Measurements from ENCODE around the gene TMEM143. TPM values are rescaled to one million over a fixed set of nuclear protein-coding genes. Genes with fewer than 3 reads are reported as not detected.
A peak's percentile ranks its signal among the peaks of the same experiment; 100 is the strongest.

TMEM143 gene
- total and polyA plus RNA-seq, 5 donors from 2014 or later = 1.9 to 9.3 (median 4.9) TPM

- Histone ChIP-seq H3K27ac (ENCODE audit: insufficient read depth, low read length, poor library complexity, severe bottlenecking) (no peak overlapping the region), H3K27me3 (ENCODE audit: control insufficient read depth, insufficient read depth, low read length) (no peaks in the 10 kb centered on the region), H3K4me1 (ENCODE audit: control insufficient read depth, insufficient read depth, low read length, poor library complexity, severe bottlenecking) (peaks cover 20% of the 10 kb centered on the region), H3K36me3 (ENCODE audit: control insufficient read depth, insufficient read depth, low read length) (peaks cover 49% of the 10 kb centered on the region), H3K9me3 (ENCODE audit: control insufficient read depth in 2 of 2, low read length in 2 of 2) (no peaks in the 10 kb centered on the region), H3K4me3 (ENCODE audit: low read depth, low read length) (no peak overlapping the region)
- no peak overlapping the region for H3K27ac Mint-ChIP-seq
- H3K36me3 Mint-ChIP-seq = peaks cover 31% of the 10 kb centered on the region
- no peaks in the 10 kb centered on the region for H3K9me3 Mint-ChIP-seq
- ATAC-seq (ENCODE audit: low read depth in 2 of 2) (no peak), DNase-seq (no peak)
- peaks cover 4 to 20% (median 11%) of the 10 kb centered on the region in 4 donors for H3K4me1 Mint-ChIP-seq
- peak overlapping the region in 1 of 4 donors; percentile 82 for H3K4me3 Mint-ChIP-seq
- H3K27me3 Mint-ChIP-seq = peaks cover 10% of the 10 kb centered on the region
These were observed 23.2 kb upstream of the TMEM143 start for GRCh38 chr19:48386981-48387380.

- no peak overlapping the region for H3K27ac ChIP-seq (ENCODE audit: insufficient read depth, low read length, poor library complexity, severe bottlenecking)
- peaks cover 6% of the 10 kb centered on the region for H3K4me1 ChIP-seq (ENCODE audit: control insufficient read depth, insufficient read depth, low read length, poor library complexity, severe bottlenecking)
- no peak overlapping the region for H3K4me3 ChIP-seq (ENCODE audit: low read depth, low read length)
- ATAC-seq (ENCODE audit: low read depth in 2 of 2) (no peak), DNase-seq (no peak)
- peaks cover 31% of the 10 kb centered on the region for H3K36me3 Mint-ChIP-seq
- peaks cover 4 to 17% (median 9%) of the 10 kb centered on the region in 4 donors for H3K4me1 Mint-ChIP-seq
- H3K27me3 Mint-ChIP-seq = no peaks in the 10 kb centered on the region
- H3K9me3 Mint-ChIP-seq = no peaks in the 10 kb centered on the region
- H3K27me3 ChIP-seq (ENCODE audit: control insufficient read depth, insufficient read depth, low read length) = no peaks in the 10 kb centered on the region
- H3K9me3 ChIP-seq (ENCODE audit: control insufficient read depth in 2 of 2, low read length in 2 of 2) = no peaks in the 10 kb centered on the region
- H3K4me3 Mint-ChIP-seq = peak overlapping the region in 1 of 4 donors; percentile 4
- peaks cover 49% of the 10 kb centered on the region for H3K36me3 ChIP-seq (ENCODE audit: control insufficient read depth, insufficient read depth, low read length)
- peak overlapping the region in 2 of 3 donors; percentile 28 to 67 for H3K27ac Mint-ChIP-seq
These were observed 21.8 kb upstream of the TMEM143 start for GRCh38 chr19:48385461-48386087.

- H3K36me3 Mint-ChIP-seq = peaks cover 19% of the 10 kb centered on the region
- H3K4me1 Mint-ChIP-seq = peaks cover 0 to 3% (median 0%) of the 10 kb centered on the region in 4 donors
- DNase-seq = no peak
- Histone ChIP-seq H3K27ac (ENCODE audit: insufficient read depth, low read length, poor library complexity, severe bottlenecking) (no peak overlapping the region), H3K9me3 (ENCODE audit: control insufficient read depth in 2 of 2, low read length in 2 of 2) (no peaks in the 10 kb centered on the region), H3K4me3 (ENCODE audit: low read depth, low read length) (no peak overlapping the region), H3K27me3 (ENCODE audit: control insufficient read depth, insufficient read depth, low read length) (no peaks in the 10 kb centered on the region), H3K4me1 (ENCODE audit: control insufficient read depth, insufficient read depth, low read length, poor library complexity, severe bottlenecking) (no peaks in the 10 kb centered on the region), H3K36me3 (ENCODE audit: control insufficient read depth, insufficient read depth, low read length) (peaks cover 39% of the 10 kb centered on the region)
- no peak overlapping the region for H3K27ac Mint-ChIP-seq
- H3K4me3 Mint-ChIP-seq = no peak overlapping the region
- no peaks in the 10 kb centered on the region for H3K9me3 Mint-ChIP-seq
- ATAC-seq (ENCODE audit: low read depth in 2 of 2) = no peak
- H3K27me3 Mint-ChIP-seq = no peaks in the 10 kb centered on the region
These were observed 18.5 kb upstream of the TMEM143 start for GRCh38 chr19:48382286-48382685.

- DNase-seq (no peak), ATAC-seq (ENCODE audit: low read depth in 2 of 2) (no peak)
- H3K27ac ChIP-seq (ENCODE audit: insufficient read depth, low read length, poor library complexity, severe bottlenecking) = no peak overlapping the region
- peak overlapping the region in 1 of 3 donors; percentile 68 for H3K27ac Mint-ChIP-seq
- no peak overlapping the region for H3K4me3 Mint-ChIP-seq
- H3K9me3 Mint-ChIP-seq = no peaks in the 10 kb centered on the region
- H3K27me3 Mint-ChIP-seq = no peaks in the 10 kb centered on the region
- no peaks in the 10 kb centered on the region for H3K4me1 ChIP-seq (ENCODE audit: control insufficient read depth, insufficient read depth, low read length, poor library complexity, severe bottlenecking)
- no peaks in the 10 kb centered on the region for H3K27me3 ChIP-seq (ENCODE audit: control insufficient read depth, insufficient read depth, low read length)
- H3K36me3 Mint-ChIP-seq = peaks cover 15% of the 10 kb centered on the region
- H3K36me3 ChIP-seq (ENCODE audit: control insufficient read depth, insufficient read depth, low read length) = peaks cover 30% of the 10 kb centered on the region
- H3K4me1 Mint-ChIP-seq = peaks cover 0 to 3% (median 0%) of the 10 kb centered on the region in 4 donors
- no peak overlapping the region for H3K4me3 ChIP-seq (ENCODE audit: low read depth, low read length)
- no peaks in the 10 kb centered on the region for H3K9me3 ChIP-seq (ENCODE audit: control insufficient read depth in 2 of 2, low read length in 2 of 2)
These were observed 17.6 kb upstream of the TMEM143 start for GRCh38 chr19:48381178-48381950.

- Mint-ChIP-seq H3K27me3 (no peaks in the 10 kb centered on the region), H3K27ac (peak overlapping the region in 1 of 3 donors; percentile 62), H3K9me3 (no peaks in the 10 kb centered on the region), H3K4me3 (no peak overlapping the region), H3K36me3 (peaks cover 2% of the 10 kb centered on the region), H3K4me1 (peaks cover 0 to 3% (median 0%) of the 10 kb centered on the region in 4 donors)
- Histone ChIP-seq H3K36me3 (ENCODE audit: control insufficient read depth, insufficient read depth, low read length) (peaks cover 12% of the 10 kb centered on the region), H3K27me3 (ENCODE audit: control insufficient read depth, insufficient read depth, low read length) (no peaks in the 10 kb centered on the region), H3K4me3 (ENCODE audit: low read depth, low read length) (no peak overlapping the region), H3K4me1 (ENCODE audit: control insufficient read depth, insufficient read depth, low read length, poor library complexity, severe bottlenecking) (no peaks in the 10 kb centered on the region), H3K27ac (ENCODE audit: insufficient read depth, low read length, poor library complexity, severe bottlenecking) (no peak overlapping the region), H3K9me3 (ENCODE audit: control insufficient read depth in 2 of 2, low read length in 2 of 2) (no peaks in the 10 kb centered on the region)
- no peak for ATAC-seq (ENCODE audit: low read depth in 2 of 2)
- no peak for DNase-seq
These were observed 15.3 kb upstream of the TMEM143 start for GRCh38 chr19:48379058-48379457.

GRCh38 chr19:48378194-48378570 is 14.4 kb upstream of the TMEM143 start:
- H3K4me1 Mint-ChIP-seq = peaks cover 0 to 3% (median 0%) of the 10 kb centered on the region in 4 donors
- no peak overlapping the region for H3K4me3 ChIP-seq (ENCODE audit: low read depth, low read length)
- no peak overlapping the region for H3K27ac Mint-ChIP-seq
- no peak for DNase-seq
- no peaks in the 10 kb centered on the region for H3K9me3 Mint-ChIP-seq
- no peaks in the 10 kb centered on the region for H3K9me3 ChIP-seq (ENCODE audit: control insufficient read depth in 2 of 2, low read length in 2 of 2)
- H3K27ac ChIP-seq (ENCODE audit: insufficient read depth, low read length, poor library complexity, severe bottlenecking) = no peak overlapping the region
- H3K36me3 Mint-ChIP-seq = no peaks in the 10 kb centered on the region
- H3K36me3 ChIP-seq (ENCODE audit: control insufficient read depth, insufficient read depth, low read length) = peaks cover 4% of the 10 kb centered on the region
- ATAC-seq (ENCODE audit: low read depth in 2 of 2) = no peak
- no peaks in the 10 kb centered on the region for H3K27me3 Mint-ChIP-seq
- no peaks in the 10 kb centered on the region for H3K4me1 ChIP-seq (ENCODE audit: control insufficient read depth, insufficient read depth, low read length, poor library complexity, severe bottlenecking)
- H3K27me3 ChIP-seq (ENCODE audit: control insufficient read depth, insufficient read depth, low read length) = no peaks in the 10 kb centered on the region
- H3K4me3 Mint-ChIP-seq = no peak overlapping the region

- H3K9me3 ChIP-seq (ENCODE audit: control insufficient read depth in 2 of 2, low read length in 2 of 2) = no peaks in the 10 kb centered on the region
- DNase-seq = no peak
- no peaks in the 10 kb centered on the region for H3K36me3 ChIP-seq (ENCODE audit: control insufficient read depth, insufficient read depth, low read length)
- ATAC-seq (ENCODE audit: low read depth in 2 of 2) = no peak
- no peaks in the 10 kb centered on the region for H3K27me3 ChIP-seq (ENCODE audit: control insufficient read depth, insufficient read depth, low read length)
- H3K27me3 Mint-ChIP-seq = no peaks in the 10 kb centered on the region
- no peaks in the 10 kb centered on the region for H3K4me1 ChIP-seq (ENCODE audit: control insufficient read depth, insufficient read depth, low read length, poor library complexity, severe bottlenecking)
- no peaks in the 10 kb centered on the region for H3K4me1 Mint-ChIP-seq
- H3K27ac Mint-ChIP-seq = peak overlapping the region in 1 of 3 donors; percentile 47
- no peak overlapping the region for H3K4me3 ChIP-seq (ENCODE audit: low read depth, low read length)
- H3K9me3 Mint-ChIP-seq = no peaks in the 10 kb centered on the region
- H3K36me3 Mint-ChIP-seq = no peaks in the 10 kb centered on the region
- no peak overlapping the region for H3K4me3 Mint-ChIP-seq
- H3K27ac ChIP-seq (ENCODE audit: insufficient read depth, low read length, poor library complexity, severe bottlenecking) = no peak overlapping the region
These were observed 9.8 kb upstream of the TMEM143 start for GRCh38 chr19:48373567-48373966.

Data from CD4-positive, CD25-positive, alpha-beta regulatory T cell (primary cell).